Testis (tissue), 2 donors: ENCODE results near the gene EEF2K.

Experiments
- CTCF ChIP-seq, 3 experiments: fragments of 450-650 bp in 2 of 3; fragments of 200-600 bp in 1 of 3; sonication (generic) in 1 of 3; IDR thresholded peaks; one replicate each; pipeline ENCODE4 v1.5.1; 2016 to 2019; ENCODE audit warnings: antibody characterized with exemption in 3 of 3, mild to moderate bottlenecking in 2 of 3, moderate library complexity in 1 of 3
- POLR2A ChIP-seq: fragments of 450-650 bp; IDR thresholded peaks from one replicate; pipeline ENCODE4 v1.6.1; 2017; ENCODE audit warnings: antibody characterized with exemption, mild to moderate bottlenecking, moderate library complexity

GRCh38 chr16:22270525-22270924 is 64.4 kb downstream of the EEF2K start:
- no peak for TF ChIP-seq POLR2A
- no peak for TF ChIP-seq CTCF (IDR thresholded peaks at IDR 0.05)
